ENCODE measurements around the gene LMOD3. TPM values are rescaled to one million over a fixed set of nuclear protein-coding genes. Genes with fewer than 3 reads are reported as not detected.

LMOD3 gene
- total RNA-seq, 1 donor: not detected

DNA sequence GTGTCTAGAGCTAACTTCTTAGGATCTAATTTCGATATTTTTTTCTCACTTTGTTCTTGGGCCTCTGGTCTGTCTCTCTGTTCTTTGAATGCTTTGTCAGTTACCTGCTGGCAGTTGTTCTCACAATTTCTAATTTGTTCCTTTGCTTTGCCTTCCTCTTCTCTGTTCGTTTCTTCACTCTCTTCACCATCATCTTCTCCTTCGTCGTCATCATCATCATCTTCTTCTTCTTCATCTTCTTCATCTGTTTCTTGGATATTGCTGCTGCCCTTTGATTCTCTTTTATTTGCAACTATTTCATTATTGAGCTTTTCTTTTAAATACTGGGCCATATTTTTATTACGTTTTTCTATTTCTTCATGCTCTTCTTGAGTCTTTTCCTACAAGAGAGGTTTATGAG is 2.7 kb downstream of the LMOD3 start:
- no peak overlapping the region for H3K4me3 ChIP-seq (ENCODE audit: low read depth, low read length)
- TF ChIP-seq, protein P1, sequence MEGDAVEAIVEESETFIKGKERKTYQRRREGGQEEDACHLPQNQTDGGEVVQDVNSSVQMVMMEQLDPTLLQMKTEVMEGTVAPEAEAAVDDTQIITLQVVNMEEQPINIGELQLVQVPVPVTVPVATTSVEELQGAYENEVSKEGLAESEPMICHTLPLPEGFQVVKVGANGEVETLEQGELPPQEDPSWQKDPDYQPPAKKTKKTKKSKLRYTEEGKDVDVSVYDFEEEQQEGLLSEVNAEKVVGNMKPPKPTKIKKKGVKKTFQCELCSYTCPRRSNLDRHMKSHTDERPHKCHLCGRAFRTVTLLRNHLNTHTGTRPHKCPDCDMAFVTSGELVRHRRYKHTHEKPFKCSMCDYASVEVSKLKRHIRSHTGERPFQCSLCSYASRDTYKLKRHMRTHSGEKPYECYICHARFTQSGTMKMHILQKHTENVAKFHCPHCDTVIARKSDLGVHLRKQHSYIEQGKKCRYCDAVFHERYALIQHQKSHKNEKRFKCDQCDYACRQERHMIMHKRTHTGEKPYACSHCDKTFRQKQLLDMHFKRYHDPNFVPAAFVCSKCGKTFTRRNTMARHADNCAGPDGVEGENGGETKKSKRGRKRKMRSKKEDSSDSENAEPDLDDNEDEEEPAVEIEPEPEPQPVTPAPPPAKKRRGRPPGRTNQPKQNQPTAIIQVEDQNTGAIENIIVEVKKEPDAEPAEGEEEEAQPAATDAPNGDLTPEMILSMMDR (IDR thresholded peaks at IDR 0.05; ENCODE audit: insufficient read depth, low read depth, low read length): no peak
- DNase-seq (ENCODE audit: low read depth): no peak

- no peak for DNase-seq (ENCODE audit: low read depth)
- TF ChIP-seq, protein P1 (IDR thresholded peaks at IDR 0.05; ENCODE audit: insufficient read depth, low read depth, low read length): no peak
- H3K4me3 ChIP-seq (ENCODE audit: low read depth, low read length): no peak overlapping the region
These were observed 3.3 kb downstream of the LMOD3 start for GRCh38 chr3:69119138-69119537.

DNA sequence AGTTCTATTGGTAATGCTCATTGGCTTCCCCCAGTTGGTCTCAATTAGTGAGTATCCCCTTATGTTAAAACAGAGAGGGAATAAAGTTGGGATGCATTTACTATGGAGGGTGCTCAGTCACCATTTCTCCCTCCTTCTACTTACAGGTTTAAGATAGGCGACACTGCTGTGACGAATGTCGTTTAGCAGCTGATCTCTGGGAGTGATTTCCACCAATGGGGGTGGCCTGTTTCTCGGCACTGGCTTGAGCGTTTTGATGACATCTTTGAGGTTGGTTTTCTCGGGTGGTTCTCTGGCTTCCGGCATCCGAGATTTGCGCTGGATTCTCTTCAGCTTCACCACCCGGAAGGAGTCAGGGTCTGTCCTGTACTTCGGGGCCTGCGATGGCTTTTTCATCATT is 3.8 kb downstream of the LMOD3 start:
- no peak overlapping the region for H3K4me3 ChIP-seq (ENCODE audit: low read depth, low read length)
- TF ChIP-seq, protein P1 (IDR thresholded peaks at IDR 0.05; ENCODE audit: insufficient read depth, low read depth, low read length): no peak
- DNase-seq (ENCODE audit: low read depth): no peak

- DNase-seq (ENCODE audit: low read depth): no peak
- H3K4me3 ChIP-seq (ENCODE audit: low read depth, low read length): no peak overlapping the region
- TF ChIP-seq, protein P1 (IDR thresholded peaks at IDR 0.05; ENCODE audit: insufficient read depth, low read depth, low read length): no peak
These were observed 5.5 kb downstream of the LMOD3 start for GRCh38 chr3:69116897-69117296.

- H3K4me3 ChIP-seq (ENCODE audit: low read depth, low read length): no peak overlapping the region
- TF ChIP-seq, protein P1 (IDR thresholded peaks at IDR 0.05; ENCODE audit: insufficient read depth, low read depth, low read length): no peak
- DNase-seq (ENCODE audit: low read depth): no peak
These were observed 6.2 kb downstream of the LMOD3 start for GRCh38 chr3:69116162-69116561.

GRCh38 chr3:69115731-69116130 is 6.7 kb downstream of the LMOD3 start:
- TF ChIP-seq, protein P1 (IDR thresholded peaks at IDR 0.05; ENCODE audit: insufficient read depth, low read depth, low read length): no peak
- no peak overlapping the region for H3K4me3 ChIP-seq (ENCODE audit: low read depth, low read length)
- DNase-seq (ENCODE audit: low read depth): no peak

DNA sequence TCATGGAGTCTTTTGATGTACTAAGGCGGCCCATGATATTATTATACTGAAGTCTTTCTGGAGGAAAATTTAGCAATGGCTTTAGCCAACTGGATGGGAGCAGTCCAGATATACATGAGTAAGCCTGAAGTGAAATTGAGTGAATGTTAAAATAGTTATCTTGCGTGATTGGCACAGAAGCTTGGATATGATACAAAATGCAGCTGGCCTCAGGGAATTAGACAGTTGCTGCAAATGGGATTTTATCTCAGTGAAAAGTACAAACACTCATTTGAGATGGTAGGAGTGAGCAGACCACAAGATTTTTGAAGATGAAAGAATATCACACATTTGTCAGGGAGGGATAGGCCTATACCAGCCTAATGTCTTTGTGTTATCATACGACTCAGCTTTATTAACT is 8.9 kb downstream of the LMOD3 start:
- H3K4me3 ChIP-seq (ENCODE audit: low read depth, low read length): no peak overlapping the region
- DNase-seq (ENCODE audit: low read depth): no peak
- TF ChIP-seq, protein P1 (IDR thresholded peaks at IDR 0.05; ENCODE audit: insufficient read depth, low read depth, low read length): no peak

Measured in fibroblast of villous mesenchyme (primary cell).